ENCODE data around the gene CUX1.

DNA sequence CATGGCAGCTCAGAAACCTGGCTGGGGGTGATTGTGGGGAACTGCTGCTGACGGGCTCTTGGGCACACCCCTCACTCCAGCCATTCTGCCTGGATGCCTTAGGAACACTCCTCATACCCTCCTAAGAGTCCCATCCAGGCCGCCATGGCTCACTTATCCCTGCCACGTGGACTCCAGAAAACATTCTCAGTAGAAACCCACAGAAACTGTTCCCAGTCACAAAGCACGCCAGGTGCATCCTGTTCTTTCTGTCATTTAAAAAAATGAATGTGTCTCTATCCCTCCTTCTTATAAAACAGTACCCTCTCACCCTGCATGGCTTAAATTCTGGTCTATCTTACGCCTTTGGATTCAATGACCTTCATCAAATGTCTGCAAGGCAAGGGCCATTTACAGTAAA lies 177.7 kb downstream of the CUX1 start:
- TF ChIP-seq GATA2 (IDR thresholded peaks at IDR 0.05; ENCODE audit: low read depth, low read length) (no peak), GATA3 (IDR thresholded peaks at IDR 0.05; ENCODE audit: low read depth, low read length) (no peak)

All from SH-SY5Y (cell line).